Activated effector memory CD4-positive, alpha-beta T cell treated with Interleukin-2 at 50 U/mL for 16 hours (primary cell): Measurements from ENCODE around the gene CRYBA2.
A peak's percentile ranks its signal among the peaks of the same experiment; 100 is the strongest.

Experiments
- DNase-seq: peaks from one replicate; pipeline ENCODE4 v3.0.0-alpha.2; 2020

CRYBA2 gene

DNA sequence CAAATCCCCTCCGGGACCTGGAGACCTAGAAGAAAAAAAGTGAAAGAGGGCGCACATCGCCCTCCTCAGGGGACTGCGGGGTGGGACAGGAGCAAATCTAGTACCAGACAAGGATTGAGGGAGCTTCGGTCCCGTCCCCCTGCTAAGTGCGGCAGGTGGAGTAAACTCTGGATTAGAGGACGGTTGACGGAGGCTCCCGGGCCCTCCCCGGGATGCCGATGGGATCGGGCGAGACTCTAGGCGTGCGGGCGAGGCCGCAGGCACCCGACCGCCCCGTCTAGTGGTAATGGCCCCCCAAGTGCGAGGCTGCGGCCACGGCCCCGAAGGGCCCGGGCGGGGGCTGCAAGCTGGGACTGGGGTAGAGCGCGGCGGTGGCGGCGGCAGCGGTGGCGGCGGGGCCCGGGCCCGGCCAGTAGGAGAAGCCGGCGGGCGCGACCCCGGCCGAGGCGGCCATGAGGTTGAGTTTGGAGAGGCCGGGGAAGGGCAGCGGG lies 11.8 kb downstream of the CRYBA2 start:
- no peak for DNase-seq

DNA sequence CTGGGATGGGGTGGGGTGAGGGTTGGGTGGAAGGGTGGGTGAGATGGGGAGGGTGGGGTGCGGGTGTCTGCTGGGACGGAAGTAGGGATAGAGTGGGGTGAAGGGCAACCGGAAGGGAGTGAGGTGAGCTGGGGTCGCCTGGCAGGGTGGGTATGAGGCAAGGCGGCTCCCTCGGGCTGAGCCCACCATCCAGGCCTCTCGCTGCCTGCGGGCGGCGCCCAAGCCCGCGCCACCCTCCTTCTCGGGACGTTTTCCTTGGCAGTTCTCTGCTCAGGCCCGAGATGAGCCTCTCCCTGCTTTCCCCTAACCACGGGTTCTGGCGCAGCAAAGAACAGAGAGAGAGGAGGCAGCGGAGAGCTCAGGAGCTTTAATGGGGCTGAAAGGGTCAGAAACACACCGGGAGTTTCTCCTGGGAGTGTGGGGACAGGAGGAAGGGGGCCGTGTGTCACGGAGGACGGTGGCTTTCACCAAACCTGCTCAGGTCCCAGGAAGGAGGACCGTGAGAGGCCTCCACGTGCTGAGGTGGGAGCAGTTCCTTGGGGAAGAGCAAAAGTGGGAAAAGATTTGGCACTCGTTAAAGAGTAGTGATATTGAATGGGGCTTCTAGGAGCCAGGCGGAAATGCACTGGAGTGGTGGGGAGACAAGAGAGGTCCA lies 12.4 kb downstream of the CRYBA2 start:
- no peak for DNase-seq

DNA sequence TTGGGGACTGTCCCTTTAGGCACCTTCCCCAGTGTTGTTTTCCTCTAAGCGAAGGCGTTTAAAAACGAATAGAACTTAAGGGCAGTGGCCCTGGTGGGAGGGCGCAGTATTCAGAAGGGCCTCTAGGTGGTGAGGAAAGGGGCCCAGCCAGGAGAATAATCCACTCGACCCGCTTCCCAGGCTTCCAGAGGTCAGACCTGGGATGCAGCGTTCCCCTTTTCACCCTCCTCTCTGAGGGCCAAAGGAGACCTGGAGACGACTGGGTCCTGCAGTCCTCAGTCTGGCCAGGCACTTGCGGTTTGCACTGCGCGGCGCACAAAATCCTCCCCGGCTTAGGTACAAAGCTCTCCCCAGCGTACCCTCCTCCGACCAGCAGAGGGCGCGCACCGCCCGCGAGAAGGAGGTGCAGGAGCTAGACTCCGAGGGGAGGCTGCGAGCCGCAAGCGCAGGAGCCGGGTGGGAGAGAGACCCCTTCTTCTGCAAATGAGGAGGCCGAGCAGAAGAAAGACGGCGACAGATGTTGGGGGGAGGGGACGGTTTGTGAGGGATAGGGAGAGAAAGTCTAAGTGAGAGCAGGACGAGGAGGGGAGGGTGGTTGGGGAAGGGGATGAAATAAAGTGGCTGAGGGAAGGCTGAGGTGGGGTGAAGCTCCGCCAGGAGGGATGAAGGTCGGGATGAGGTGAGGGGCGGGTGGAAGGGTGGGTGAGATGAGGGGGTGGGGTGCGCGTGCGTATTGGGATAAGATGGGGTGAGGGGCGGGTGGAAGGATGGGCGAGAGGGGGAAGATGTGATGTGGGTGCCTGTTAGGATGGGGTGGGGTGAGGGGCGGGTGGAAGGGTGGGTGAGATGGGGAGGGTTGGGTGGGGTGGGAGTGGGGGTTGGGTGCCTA lies 13.1 kb downstream of the CRYBA2 start:
- peak; percentile 70 for DNase-seq

DNA sequence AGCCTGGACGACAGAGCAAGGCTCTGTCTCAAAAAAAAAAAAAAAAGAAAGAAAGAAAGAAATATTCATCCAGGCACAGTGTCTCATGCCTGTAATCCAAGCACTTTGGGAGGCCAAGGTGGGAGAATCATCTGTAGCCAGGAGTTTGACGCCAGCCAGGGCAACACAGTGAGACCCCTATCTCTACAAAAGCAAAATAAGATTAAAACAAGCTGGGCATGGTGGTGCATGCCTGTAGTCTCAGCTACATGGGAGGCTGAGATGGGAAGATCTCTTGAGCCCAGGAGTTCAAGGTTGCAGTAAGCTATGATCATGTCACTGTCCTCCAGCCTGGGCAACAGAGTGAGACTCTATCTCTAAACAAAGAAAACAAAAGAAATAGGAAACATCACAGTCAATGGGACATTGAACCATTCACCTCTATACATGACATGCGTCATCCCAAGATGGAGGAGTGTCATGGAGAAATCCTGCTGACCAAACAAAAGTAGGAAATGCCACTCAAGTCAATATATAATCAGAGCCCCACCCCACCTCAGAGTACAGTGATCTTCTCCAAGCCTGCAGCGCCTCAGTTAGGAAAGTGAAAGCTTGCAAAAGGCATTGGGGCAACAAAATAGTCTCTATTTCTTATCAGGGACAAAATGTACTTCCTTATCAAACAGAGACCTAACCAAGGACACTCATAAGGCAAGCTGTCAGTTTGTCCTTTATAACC lies 18.0 kb downstream of the CRYBA2 start:
- no peak for DNase-seq

DNA sequence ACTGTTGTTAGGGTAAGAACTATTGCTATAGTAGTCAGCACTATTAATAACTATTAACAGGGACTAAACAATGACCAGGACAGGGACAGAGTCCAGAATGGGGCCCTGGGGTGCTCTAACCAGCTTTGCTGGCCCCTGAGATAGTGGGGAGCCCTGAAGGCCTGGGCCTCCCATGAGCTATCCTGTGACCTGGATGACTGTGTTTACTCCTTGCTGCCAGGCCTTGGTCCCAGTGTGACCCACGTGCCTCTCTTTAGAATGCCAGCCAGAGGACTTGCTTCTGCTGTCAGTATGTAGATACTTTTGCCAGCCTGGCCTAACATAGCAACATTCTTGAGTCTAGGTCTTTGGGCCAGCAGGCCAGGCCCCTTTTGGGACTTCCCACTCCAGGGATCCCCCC lies 22.3 kb downstream of the CRYBA2 start:
- DNase-seq, result no peak

DNA sequence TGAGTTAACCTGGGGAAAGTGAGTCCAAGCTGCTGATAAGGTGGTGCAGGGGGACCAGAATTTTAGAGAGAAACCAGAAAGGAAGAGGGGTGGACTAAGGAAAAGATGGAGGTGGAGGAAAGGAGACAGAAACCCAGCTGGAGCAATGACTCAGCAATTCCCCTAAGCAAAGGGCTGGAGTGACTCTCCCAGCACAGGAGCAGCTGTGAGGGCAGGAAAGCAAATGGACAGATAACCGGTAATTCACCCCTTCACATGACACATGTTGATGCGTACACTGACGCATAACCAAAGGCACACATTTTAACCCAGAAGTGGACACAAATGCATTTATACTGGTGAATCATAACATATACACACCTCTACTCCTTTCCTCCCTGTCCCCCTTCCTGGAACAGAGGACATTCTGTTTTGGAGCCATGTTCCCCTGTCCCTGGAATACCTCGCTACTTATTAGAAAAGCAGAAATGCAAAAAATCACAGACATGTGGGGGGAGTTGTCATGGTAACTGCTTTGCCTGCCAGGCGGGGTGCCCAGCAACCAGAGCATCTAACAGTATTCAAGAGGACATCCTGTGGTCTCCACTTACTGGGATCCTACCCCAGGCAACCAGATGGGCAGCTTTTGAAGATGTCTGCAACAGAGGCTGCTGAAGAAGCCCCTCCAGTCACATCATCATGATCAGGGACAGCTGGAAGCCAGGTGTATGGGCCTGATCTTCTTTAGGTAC lies 29.0 kb downstream of the CRYBA2 start:
- no peak for DNase-seq

DNA sequence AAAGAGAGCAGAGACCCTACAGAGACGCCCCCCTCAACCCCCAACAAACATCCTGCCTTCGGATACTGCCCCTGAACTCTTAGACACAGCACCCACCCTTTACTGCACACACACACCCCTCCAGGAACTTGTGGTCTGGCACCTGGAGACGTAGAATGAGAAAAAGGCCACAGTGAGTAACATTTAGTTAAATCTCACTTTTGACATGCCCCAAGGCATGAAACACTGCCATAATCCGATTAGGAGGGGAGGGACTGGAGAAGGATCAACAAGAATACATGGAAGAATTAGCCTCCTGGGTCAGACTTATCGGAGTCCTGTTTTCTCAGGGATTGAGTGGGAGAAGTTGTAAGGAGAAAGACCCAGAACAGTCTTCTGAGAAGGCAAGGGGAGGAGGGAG lies 29.6 kb downstream of the CRYBA2 start:
- no peak for DNase-seq

DNA sequence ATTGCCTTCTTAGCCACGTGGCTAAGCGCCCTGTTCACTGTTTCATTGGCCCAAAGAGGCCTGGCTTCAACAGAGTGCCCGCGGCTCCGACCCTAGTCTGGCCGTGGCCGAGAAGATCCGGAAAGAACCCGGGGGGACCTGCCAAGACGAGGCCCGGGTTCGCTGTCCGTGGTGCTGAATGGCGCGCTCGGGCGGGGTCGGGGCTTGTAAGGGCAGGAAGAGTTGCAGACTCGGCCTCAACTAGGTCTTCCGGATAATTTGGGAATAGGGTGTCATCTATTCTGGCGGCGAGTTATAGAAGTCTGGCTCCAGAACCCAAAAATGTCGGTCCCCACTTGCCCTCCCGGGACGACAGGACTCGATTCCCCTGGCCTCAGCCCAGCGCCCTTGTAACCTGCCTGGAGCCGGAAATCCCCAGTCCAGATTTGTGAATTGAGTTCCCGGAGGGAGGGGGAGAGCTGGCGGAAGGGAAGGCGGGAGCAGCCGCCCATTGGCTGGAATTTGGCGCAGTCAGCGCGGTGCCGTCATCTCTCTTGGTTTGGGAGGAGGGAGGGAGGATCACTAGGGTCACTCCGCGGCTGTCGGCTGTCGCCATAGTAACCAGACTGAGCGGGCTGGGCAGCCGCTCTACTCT lies 30.2 kb downstream of the CRYBA2 start:
- no peak for DNase-seq

DNA sequence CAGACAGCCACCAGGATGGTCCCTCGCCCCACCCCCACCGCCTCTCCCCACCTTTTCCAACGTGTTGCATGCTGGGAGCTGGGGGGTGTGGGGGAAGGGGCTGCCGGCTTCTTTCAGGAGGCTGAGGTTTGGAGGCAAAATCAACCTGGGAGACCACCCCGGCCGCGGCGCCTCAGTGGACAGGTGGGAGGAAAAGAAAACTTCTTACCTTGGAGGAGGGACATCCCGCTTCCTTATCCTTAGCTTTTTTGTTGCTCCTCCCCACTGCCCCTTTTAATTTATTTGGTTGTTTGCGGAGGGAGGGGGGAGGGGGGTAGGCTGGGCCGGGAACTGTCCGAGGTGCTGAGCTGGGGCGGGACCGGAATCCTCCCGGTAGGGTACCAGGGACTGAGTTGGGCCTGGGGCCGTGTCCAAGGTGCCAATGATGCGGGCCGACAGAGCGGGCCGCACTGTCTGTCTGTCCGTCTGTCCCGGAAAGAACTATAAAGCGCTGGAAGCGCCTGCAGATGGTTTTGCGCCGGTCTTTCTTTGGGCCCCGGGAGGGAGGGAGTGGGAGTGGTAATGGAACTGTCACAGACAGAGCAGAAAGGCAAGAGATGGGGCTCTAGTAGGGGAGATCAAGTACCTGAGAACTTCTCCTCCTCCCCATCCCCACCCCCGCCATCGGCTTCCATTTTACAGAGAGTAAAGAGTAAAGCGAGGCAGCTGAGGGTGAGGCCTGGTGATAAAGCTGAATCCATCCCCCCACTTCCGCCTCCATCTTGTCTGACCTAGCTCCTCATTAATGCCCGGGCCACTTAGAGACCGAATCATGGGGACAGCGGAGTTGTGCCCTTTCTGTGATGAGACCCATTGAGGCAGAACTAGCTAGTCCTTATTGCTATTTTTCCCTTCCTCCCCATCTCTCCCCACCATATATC lies 31.3 kb downstream of the CRYBA2 start:
- no peak for DNase-seq

DNA sequence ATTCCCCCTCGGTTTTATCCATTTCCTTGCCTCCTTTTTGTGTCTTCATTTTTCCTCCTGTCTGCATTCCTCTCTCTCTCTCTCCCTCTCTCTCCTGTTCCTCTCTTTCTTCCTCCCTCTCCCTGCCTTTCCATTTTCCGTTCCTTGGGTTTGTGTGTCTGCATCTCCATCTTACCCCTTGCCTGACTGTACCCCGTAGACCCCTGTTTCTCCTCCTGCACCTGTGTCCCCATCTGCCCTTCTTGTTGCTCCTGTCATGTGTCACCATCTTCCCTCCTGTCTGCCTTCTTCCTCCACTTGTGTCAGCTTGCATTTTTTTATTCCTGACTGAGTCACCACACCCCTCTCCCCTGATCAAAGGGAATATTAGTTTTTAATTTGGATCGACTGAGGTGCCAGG lies 32.0 kb downstream of the CRYBA2 start:
- no peak for DNase-seq

DNA sequence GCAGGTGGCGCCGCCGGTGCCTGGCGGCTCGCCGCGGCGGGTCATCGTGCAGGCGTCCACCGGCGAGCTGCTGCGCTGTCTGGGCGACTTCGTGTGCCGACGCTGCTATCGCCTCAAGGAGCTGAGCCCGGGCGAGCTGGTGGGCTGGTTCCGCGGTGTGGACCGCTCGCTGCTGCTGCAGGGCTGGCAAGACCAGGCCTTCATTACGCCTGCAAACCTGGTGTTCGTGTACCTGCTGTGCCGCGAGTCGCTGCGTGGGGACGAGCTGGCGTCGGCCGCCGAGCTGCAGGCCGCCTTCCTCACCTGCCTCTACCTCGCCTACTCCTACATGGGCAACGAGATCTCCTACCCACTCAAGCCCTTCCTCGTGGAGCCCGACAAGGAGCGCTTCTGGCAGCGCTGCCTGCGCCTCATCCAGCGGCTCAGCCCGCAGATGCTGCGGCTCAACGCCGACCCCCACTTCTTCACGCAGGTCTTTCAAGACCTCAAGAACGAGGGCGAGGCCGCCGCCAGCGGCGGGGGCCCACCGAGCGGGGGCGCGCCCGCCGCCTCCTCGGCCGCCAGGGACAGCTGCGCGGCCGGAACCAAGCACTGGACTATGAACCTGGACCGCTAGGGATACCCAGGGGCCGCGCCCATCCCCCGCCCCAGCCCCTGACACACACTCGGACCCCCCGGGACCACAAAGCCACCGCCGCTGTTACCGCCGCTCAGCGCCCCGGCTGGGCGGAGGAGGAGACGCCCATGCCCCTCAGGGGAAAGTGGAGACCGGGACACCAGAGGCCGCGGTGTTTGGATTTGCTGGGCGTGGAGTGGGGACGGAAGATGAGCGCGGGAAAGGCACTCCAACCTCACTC lies 32.7 kb downstream of the CRYBA2 start:
- no peak for DNase-seq

DNA sequence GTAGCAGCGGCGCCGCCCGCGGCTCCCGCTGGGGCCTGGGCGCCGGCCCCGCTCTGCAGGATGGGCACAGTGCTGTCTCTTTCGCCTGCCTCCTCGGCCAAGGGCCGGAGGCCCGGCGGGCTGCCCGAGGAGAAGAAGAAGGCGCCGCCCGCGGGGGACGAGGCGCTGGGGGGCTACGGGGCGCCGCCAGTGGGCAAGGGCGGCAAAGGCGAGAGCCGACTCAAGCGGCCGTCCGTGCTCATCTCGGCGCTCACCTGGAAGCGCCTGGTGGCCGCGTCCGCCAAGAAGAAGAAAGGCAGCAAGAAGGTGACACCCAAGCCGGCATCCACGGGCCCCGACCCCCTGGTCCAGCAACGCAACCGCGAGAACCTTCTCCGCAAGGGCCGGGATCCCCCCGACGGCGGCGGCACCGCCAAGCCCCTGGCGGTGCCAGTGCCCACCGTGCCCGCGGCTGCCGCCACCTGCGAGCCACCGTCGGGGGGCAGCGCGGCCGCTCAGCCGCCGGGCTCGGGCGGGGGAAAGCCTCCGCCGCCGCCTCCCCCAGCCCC lies 33.4 kb downstream of the CRYBA2 start:
- DNase-seq, result no peak

DNA sequence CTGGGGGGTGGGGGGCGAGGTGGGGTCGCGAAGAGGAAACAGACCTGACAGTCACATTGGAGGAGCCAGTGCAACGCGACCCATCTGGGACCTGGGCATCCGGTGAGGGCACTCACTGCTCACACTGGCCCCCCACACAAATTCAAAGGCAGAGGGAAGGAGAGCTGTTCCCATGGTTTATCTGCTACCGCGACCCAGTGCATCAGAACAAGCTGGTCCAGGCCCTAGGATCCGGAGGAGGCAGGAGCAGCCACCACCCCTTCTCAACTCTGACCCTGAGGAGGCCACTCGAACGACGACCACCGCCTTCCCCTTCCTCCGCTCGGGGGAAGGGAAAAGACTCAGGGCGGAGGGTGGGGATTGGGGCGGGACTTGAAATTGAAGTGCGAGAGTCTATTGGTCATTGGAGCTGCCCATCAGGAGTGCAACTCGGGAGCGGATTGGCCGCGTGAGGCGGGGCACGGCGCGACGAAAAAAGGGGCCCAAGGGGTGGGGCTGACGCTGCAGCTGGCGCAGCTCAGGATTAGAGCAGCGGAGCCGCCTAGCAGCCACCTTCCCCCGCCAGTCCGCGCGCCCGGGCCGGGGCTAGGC lies 34.0 kb downstream of the CRYBA2 start, which contains the start of gene CDK5R2:
CDK5R2 (plus strand) TSS at position 526 of the 591 bp plus-strand sequence. CDS start 155 bp downstream, outside the sequence.
- peak; percentile 36 for DNase-seq

DNA sequence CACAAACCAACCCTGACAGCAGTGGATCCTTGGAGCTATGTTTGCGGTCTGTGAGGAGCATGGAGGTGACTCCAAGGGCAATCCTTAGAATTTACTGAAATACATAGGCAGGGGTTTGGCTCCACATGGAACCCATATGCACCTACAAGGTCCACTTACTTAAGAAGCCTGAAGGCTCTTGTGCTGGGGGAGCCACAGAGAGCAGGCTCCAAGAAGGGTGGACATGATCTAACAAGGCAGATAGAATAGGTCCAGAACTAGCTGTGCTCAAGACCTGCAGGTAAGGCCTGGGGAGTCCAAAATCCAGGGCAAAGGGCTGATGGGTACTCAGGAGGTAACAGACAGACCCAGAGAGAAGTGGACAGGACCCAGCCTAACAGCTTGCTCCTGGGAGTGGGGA lies 34.9 kb downstream of the CRYBA2 start:
- no peak for DNase-seq

DNA sequence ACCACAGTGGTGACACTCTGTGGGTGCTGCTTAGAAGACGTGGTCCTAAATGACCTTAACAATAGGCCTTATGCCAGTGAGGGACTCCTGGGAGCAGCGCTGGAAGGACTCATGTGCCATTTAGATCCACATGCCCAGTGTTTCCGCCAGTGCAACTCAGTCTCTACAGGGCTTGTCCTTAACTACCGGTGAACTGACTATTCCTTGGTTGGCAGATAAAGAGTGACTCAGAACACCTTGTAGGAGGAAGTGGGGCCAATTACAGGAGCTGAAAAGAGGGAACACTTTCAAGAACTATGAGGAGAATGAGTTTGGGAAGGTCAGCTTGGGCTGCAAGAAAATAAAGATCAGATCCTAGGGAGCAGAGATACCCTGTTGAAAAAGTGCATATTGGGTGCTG lies 35.6 kb downstream of the CRYBA2 start:
- DNase-seq, result no peak

DNA sequence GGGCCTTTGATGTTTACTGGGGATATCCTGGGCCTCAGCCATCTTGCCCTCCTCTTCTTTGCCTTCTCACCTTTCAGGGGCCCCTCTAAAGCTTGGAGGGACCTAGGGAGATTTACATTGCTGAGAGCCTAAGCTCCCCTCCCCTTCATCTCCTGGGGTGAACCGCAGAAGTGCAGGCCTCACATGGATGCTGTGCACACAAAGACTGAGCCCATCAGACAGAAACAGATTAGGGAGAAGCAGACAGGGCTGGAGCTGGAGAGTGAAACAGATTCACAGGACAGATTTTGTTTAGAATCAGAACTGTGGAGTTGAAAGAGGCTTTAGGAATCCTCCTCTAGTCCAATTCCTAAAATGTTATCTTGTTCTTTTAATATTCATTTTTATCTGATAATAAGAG lies 37.2 kb downstream of the CRYBA2 start:
- no peak for DNase-seq

DNA sequence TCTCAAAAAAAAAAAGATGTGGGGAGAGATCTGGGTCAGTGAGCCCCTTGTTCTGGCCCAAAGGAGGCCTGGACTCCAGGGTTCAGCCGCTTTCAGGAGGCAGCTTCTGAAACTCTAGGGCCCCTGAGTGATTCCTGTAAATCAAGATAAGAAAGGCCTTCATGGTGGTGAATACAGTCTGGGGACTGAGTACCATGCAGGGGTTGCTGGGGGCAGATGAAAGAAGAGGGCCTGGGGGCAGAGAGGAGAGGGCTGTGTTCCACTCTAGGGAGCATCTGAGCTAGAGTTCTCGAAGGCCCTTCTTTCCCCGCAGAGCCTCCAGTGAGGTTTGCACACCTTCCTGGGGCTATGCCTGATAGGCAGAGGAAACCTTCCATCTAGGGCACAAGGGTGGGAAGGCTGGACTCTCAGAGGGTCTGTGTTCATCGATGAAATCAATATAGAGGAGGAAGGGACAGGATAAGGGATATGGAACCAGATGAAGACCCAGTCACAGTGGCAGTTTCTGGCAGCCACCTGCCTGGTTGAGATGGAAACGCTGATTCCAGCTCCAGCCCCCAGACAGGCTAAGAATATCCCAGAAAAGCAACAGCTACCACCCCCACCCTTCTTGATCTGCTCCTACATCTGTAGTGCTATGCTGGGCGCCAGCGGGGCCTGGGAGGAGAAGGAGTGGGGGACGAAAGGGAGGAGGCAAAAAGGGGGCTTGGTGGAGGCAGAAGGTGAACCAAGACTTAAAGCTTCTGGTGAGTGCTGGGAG lies 38.5 kb downstream of the CRYBA2 start:
- DNase-seq, result no peak

DNA sequence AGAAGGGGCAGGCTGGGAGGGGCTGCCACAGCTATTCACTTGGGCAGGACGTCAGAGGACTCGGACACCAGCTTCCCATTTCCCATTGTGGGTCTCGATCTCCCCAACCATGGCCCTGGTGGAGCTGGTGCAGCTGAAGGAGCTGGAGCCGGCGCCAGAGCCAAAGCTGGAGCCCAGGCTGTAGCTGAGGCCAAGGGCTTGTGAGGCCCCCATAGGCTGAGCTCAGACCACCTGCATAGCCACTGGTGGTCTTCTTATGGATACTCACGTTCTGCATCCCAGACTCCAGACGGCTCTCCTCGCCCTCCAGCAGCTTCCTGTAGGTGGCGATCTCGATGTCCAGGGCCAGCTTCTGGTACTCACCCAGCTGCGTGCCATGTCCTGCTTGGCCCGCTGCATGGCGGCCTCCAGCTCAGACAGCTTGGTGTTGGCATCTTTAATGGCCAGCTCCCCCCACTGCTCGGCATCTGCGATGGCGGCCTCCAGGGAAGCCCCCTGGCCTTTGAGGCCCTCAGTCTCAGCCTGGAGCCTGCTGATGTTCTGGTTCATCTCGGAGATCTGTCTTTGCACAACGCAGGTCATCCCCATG lies 39.8 kb downstream of the CRYBA2 start:
- DNase-seq, result no peak
